GM18502 (cell line): ENCODE measurements around the gene CRHR1.

Experiments
- ATAC-seq: cut with Tn5 transposase; IDR thresholded peaks from one replicate; pipeline ENCODE4 v1.9.1; 2021; ENCODE audit warnings: mild to moderate bottlenecking; ENCODE audit not compliant: unreplicated experiment, poor library complexity

The CRHR1 gene

GRCh38 chr17:45787044-45787443, 2.9 kb downstream of the CRHR1 start:
- ATAC-seq = no peak

GRCh38 chr17:45787656-45788055, 3.5 kb downstream of the CRHR1 start:
- ATAC-seq = no peak

- no peak for ATAC-seq
These were observed 3.9 kb downstream of the CRHR1 start for GRCh38 chr17:45788057-45788456.

DNA sequence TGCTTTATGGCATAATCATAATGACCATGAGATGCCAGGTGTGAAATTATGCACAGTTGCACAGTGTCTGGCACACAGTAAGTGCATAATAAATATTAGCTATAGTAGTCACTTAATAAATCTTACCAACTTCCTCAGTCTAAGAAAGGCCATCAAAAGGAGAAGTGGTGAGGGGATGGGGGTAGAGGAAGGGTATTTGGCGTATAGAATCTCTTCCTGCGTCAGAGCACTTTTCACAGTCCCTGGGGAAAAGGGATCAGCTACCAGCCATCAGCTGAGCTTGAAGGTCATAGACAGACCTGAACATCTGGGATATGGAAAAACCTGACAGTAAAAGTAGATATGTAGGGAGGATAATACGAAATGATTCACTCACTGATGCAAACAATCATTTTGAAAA, 5.8 kb downstream of the CRHR1 start:
- no peak for ATAC-seq

DNA sequence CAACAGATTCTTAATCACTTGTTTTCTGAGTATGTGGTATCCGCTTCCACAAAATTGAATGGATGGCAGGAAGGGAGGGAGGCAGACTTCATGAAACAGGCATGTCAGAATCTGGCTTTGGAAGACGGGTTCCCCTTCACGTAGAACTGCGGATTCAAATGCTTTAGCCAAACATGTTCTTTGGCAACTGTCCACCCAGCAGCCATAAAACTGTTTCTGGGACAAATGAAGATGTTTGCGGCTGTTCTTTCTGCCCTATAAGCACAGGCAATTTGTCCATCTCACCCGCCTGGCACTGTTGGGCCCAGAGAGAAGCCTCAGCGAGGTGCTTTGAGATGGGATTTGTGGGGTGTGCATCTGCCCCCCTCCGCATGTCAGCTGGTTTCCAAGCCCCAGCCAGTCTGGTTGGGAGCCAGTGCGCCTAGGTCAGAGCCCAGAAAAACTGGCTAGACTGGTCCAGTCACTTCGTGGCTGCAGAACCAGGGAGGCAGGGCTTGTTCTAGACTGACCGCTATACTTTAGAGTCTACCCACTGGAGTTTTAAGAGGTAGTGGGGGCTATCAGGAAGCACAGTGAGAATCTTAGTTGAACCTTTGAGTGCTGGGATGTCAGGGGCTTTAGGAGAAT, 6.3 kb downstream of the CRHR1 start:
- ATAC-seq = no peak

DNA sequence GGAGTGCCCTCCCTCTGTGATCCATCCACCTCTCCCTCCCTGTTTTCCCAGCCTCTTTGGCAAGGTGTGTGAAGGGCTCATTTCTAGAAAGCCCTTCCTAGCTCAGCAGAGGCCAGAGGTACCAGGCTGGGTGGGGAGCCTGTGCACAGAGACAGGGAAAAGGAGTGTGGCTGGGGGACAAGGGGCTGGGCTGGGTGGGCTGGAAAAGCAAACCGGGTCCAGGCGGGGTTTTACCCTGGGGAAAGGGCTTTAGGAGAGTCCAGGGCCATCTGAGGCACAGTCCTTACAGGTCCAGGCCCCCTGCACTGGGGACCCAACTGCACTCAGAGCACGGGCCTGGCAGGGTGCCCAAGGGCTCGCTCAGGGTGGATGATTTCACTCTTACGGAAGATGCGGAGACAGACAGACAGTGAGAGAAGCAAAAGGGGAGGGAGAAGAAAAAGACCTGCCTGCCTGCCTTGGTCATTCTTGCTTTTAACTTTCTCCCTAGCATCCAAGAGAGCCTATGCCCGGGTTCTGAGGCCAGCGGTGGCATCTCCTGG, 7.0 kb downstream of the CRHR1 start:
- no peak for ATAC-seq

DNA sequence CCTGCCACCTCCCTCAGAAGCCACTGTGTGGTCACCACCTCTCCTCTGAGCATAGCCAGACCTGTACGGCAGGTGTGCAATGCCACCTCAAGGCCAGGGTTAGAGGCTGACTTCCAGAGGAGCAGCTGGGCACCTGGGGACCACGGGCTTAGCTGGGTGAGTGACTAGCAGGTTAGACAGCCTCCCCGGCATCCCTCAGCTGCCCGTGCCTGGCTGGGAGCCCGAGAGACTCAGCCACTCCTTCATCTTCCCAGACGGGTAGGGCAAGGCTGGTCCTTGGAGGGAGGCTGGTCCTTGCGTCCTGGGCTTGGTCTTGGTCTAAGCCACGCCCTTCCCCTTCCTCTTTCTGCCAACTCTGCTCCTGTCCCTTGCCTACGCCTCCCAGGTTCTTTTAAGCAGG, 7.8 kb downstream of the CRHR1 start:
- ATAC-seq = no peak

- no peak for ATAC-seq
These were observed 8.3 kb downstream of the CRHR1 start for GRCh38 chr17:45792437-45792836.

- no peak for ATAC-seq
These were observed 9.1 kb downstream of the CRHR1 start for GRCh38 chr17:45792995-45793755.

- ATAC-seq = no peak
These were observed 9.9 kb downstream of the CRHR1 start for GRCh38 chr17:45793999-45794540.

- no peak for ATAC-seq
These were observed 10.7 kb downstream of the CRHR1 start for GRCh38 chr17:45794840-45795239.

GRCh38 chr17:45800816-45801215, 16.7 kb downstream of the CRHR1 start:
- ATAC-seq = no peak

GRCh38 chr17:45801421-45801820, 17.3 kb downstream of the CRHR1 start:
- ATAC-seq = no peak

DNA sequence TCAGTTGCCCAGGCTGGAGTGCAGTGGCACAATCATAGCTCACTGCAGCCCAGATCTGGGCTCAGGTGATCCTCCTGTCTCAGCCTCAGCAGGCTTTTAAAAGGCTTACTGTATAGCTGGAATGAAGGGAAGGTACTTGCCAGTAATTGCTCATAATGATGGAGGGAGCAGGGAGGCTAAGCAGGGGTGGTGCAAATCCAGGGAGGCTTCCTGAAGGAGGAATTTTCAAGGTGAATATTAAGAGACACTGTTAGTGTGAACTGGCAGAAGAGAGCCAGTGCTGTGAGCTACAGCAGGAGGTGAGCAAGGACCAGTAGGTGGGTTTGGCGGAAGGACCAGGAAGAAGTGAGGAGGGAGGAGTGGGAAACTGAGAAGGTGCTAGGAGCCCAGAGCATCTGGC, 24.7 kb downstream of the CRHR1 start:
- no peak for ATAC-seq

DNA sequence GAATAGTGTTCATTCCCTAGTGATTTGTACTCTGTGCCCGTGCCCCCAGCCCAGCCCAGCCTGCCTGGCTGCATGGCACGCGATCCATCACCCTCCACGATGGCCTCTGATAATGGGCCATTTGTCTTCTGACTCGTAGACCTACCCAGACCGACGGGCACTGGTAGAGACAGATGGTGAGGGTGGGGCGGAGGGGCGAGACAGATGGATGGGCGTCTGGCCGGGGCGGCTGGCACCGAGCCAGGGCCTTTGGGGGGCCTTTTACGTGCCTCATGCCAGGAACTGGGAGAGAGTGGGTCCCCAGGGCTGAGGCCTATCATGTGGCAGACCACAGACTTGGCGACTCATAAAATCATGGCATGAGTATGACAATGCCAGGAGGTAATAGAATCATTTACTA, 25.4 kb downstream of the CRHR1 start:
- ATAC-seq = no peak

DNA sequence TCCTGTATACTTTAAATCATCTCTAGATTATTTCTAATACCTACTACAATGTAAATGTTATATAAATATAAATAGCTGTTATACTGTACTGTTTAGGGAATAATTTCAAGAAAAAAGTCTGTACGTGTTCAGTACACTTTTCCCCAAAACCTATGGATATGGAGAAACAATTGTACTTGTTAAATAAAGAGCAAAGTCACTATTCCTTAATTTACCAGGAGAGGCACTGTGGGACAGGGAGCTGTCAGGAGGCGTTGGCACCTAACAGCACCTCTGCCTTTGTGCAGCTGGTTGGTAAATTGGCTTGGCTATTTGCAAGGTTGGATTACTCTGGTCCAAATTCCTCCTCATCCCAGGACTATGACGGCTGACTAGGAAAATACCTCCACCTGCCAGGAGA, 28.0 kb downstream of the CRHR1 start:
- no peak for ATAC-seq

DNA sequence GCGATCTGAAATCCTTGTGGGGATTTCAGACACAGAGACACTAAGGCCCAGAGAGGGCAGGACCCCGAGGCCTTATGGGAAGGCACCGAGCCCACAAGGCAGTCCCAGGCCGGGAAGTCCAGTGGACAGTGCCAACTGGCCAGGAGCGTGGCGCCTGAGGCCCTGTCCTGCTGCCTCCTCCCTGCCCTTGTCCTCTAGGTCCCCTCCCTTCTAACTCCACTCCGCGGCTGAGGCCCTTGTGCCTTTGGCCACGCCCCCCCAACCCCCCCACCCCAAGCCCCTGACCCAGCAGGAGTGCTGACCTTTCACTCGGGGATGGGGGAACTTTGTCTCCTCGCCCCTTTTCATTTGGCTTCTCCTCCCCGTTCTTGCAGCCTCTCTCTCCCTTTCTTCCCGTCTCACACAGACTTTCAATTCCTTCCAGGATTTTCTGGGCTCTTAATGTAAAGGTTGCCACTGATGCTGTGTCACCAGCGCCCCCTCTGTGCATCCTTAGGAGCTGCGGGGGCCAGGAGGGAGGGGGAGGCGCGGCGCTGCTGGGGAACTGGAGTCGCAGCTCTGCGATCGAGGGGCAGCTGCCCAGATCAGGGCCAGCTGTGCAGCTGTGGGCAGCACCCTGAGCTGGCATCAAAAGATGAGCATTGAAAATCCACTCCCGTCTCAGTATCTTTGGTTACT, 29.1 kb downstream of the CRHR1 start:
- no peak for ATAC-seq

- ATAC-seq = no peak
These were observed 30.8 kb downstream of the CRHR1 start for GRCh38 chr17:45814622-45815606.

DNA sequence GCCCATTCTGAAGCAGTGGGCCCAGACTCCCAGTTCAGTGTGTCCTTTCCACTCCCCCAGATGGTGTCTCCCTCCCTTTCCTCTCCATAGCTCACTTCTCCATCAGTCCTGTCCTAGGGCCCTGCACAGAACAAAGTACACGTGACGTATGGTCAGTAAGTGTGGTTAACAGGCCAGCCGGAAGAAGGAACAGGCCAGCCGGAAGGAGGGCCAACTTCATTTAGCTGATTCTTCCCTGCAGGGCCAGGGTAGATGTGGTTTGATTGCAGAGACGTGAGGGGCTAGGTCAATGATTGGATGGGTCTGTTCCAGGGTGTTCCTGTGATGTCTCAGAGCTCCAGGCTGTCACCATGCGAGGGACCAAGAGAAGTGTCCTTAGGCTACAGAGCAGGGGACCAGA, 31.6 kb downstream of the CRHR1 start:
- no peak for ATAC-seq

GRCh38 chr17:45818041-45818440, 33.9 kb downstream of the CRHR1 start:
- ATAC-seq = no peak
